K562 (cell line): ENCODE results near the gene TNMD. TPM values are rescaled to one million over a fixed set of nuclear protein-coding genes. Genes with fewer than 3 reads are reported as not detected.

Source experiments
- ETV1 ChIP-seq: fragments of 450-650 bp; conservative IDR thresholded peaks from 2 replicates; pipeline ENCODE4 v1.6.1; 2016; ENCODE audit warnings: missing genetic modification characterization, control low read depth, low read depth, missing compliant biosample characterization
- FOXK1 ChIP-seq: sonication (generic); formaldehyde crosslinking; IDR thresholded peaks from 2 replicates; pipeline ENCODE4 v1.8.0; 2022; ENCODE audit warnings: missing genetic modification reagents, mild to moderate bottlenecking, borderline replicate concordance
- MXI1 ChIP-seq: IDR thresholded peaks from 2 replicates; pipeline ENCODE4 v1.6.1; 2011; ENCODE audit warnings: low read depth, mild to moderate bottlenecking, improper control_type of control experiment, low read length
- PCBP2 ChIP-seq: fragments of 200-400 bp; formaldehyde crosslinking; IDR thresholded peaks from 2 replicates; pipeline ENCODE4 v1.6.1; 2018; ENCODE audit warnings: low read length, low read depth, mild to moderate bottlenecking, moderate library complexity; ENCODE audit not compliant: poor library complexity, severe bottlenecking
- SNIP1 ChIP-seq: fragments of 450-650 bp; IDR thresholded peaks from 2 replicates; pipeline ENCODE4 v1.7.1; 2017; ENCODE audit warnings: low read depth, mild to moderate bottlenecking
- TAF1 ChIP-seq: IDR thresholded peaks from 2 replicates; pipeline ENCODE4 v1.6.1; 2011; ENCODE audit warnings: mild to moderate bottlenecking, low read length, moderate library complexity; ENCODE audit not compliant: insufficient read depth, control insufficient read depth, severe bottlenecking; ENCODE audit errors: extremely low read depth
- TCFL5 ChIP-seq: fragments of 250-450 bp; sonication (Bioruptor Pico); conservative IDR thresholded peaks from 2 replicates; pipeline ENCODE4 v1.6.1; 2021; ENCODE audit warnings: mild to moderate bottlenecking, moderate library complexity, matching md5 sums
- TFAM ChIP-seq: fragments of 250-450 bp; sonication (Bioruptor Pico); conservative IDR thresholded peaks from 2 replicates; pipeline ENCODE4 v1.5.0; 2021; ENCODE audit warnings: mild to moderate bottlenecking, moderate library complexity
- ZNF253 ChIP-seq: fragments of 250-450 bp; sonication (Bioruptor Pico); conservative IDR thresholded peaks from 2 replicates; pipeline ENCODE4 v1.6.1; 2021; ENCODE audit warnings: mild to moderate bottlenecking
- polyA plus RNA-seq, 8 experiments: library from polyadenylated mRNA; depleted of rRNA in 4 of 8; stranded (reverse) in 5 of 8; unstranded in 3 of 8; fragments of >200 nt; fragmentation: Nextera tagmentation in 2 of 8; fragmentation: Illumina TruSeq in 1 of 8; extraction: Ambion mirVana in 2 of 8; extraction: Trizol in 1 of 8; gene quantifications; 2 replicates each; pipeline versions ENCODE4 v1.2.1 to v1.2.3, GENCODE V29; 2011 to 2014; ENCODE audit warnings: inconsistent platforms in 1 of 8, missing spikeins in 1 of 8
- total RNA-seq, 7 experiments: library from RNA; depleted of rRNA in 6 of 7; stranded (reverse); fragments of >200 nt in 6 of 7; fragmentation: Illumina TruSeq in 2 of 7; extraction: Trizol in 2 of 7; gene quantifications; 2 replicates each; pipeline versions ENCODE4 v1.2.1 to v1.2.3, GENCODE V29; 2011 to 2021; ENCODE audit warnings: low replicate concordance in 1 of 7
- TF ChIP-seq, protein P1 (sequence below): fragments of 450-650 bp; conservative IDR thresholded peaks from 2 replicates; pipeline ENCODE4 v1.6.1; 2016; ENCODE audit warnings: missing genetic modification characterization, low read depth, mild to moderate bottlenecking, missing compliant biosample characterization, moderate library complexity
- TF ChIP-seq, protein P2 (sequence below): fragments of 250-450 bp; sonication (Bioruptor Pico); IDR thresholded peaks from 2 replicates; pipeline ENCODE4 v1.9.0; 2021; ENCODE audit warnings: mild to moderate bottlenecking, inconsistent platforms
- TF ChIP-seq, protein P3 (sequence below): fragments of 200-800 bp; sonication (Bioruptor generic); IDR thresholded peaks from 2 replicates; pipeline ENCODE4 v1.6.1; 2017; ENCODE audit warnings: missing genetic modification characterization, missing compliant biosample characterization
- TF ChIP-seq, protein P4 (sequence below): fragments of 250-450 bp; sonication (Bioruptor Pico); IDR thresholded peaks from 2 replicates; pipeline ENCODE4 v1.5.1; 2021; ENCODE audit warnings: mild to moderate bottlenecking

Gene TNMD
- total and polyA plus RNA-seq, 9 of the 15 experiments (the other 6 are each of a cell fraction or from before 2014, with no cell fraction given) = not detected

DNA sequence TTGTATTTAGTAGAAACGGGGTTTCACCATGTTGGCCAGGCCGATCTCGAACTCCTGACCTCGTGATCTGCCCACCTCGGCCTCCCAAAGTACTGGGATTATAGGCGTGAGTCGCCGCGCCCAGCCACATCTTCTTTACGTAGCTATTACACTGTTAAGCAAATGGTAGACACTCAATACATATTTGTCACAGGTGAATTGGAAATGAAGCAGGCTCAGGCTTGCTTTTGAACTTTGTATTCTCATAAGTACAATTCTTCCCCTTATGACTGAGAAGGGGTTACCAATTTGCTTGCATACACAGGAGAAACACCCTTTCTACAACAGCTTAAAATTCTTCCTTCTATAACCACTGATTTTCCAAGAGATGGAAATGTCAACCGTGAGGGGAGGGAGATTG is 58.5 kb downstream of the TNMD start (continued):
- TF ChIP-seq, protein P1, sequence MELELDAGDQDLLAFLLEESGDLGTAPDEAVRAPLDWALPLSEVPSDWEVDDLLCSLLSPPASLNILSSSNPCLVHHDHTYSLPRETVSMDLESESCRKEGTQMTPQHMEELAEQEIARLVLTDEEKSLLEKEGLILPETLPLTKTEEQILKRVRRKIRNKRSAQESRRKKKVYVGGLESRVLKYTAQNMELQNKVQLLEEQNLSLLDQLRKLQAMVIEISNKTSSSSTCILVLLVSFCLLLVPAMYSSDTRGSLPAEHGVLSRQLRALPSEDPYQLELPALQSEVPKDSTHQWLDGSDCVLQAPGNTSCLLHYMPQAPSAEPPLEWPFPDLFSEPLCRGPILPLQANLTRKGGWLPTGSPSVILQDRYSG (tag) = no peak
- TF ChIP-seq SNIP1 = no peak
- TF ChIP-seq ETV1 = no peak
- no peak for TF ChIP-seq FOXK1 (CRISPR knock-in tag)
- TF ChIP-seq, protein P2, sequence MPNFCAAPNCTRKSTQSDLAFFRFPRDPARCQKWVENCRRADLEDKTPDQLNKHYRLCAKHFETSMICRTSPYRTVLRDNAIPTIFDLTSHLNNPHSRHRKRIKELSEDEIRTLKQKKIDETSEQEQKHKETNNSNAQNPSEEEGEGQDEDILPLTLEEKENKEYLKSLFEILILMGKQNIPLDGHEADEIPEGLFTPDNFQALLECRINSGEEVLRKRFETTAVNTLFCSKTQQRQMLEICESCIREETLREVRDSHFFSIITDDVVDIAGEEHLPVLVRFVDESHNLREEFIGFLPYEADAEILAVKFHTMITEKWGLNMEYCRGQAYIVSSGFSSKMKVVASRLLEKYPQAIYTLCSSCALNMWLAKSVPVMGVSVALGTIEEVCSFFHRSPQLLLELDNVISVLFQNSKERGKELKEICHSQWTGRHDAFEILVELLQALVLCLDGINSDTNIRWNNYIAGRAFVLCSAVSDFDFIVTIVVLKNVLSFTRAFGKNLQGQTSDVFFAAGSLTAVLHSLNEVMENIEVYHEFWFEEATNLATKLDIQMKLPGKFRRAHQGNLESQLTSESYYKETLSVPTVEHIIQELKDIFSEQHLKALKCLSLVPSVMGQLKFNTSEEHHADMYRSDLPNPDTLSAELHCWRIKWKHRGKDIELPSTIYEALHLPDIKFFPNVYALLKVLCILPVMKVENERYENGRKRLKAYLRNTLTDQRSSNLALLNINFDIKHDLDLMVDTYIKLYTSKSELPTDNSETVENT (CRISPR knock-in tag) = no peak
- TF ChIP-seq, protein P3, sequence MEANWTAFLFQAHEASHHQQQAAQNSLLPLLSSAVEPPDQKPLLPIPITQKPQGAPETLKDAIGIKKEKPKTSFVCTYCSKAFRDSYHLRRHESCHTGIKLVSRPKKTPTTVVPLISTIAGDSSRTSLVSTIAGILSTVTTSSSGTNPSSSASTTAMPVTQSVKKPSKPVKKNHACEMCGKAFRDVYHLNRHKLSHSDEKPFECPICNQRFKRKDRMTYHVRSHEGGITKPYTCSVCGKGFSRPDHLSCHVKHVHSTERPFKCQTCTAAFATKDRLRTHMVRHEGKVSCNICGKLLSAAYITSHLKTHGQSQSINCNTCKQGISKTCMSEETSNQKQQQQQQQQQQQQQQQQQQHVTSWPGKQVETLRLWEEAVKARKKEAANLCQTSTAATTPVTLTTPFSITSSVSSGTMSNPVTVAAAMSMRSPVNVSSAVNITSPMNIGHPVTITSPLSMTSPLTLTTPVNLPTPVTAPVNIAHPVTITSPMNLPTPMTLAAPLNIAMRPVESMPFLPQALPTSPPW (CRISPR knock-in tag) = no peak
- no peak for TF ChIP-seq TAF1
- TF ChIP-seq MXI1 = no peak
- no peak for TF ChIP-seq TFAM (CRISPR knock-in tag)
- TF ChIP-seq, protein P4, sequence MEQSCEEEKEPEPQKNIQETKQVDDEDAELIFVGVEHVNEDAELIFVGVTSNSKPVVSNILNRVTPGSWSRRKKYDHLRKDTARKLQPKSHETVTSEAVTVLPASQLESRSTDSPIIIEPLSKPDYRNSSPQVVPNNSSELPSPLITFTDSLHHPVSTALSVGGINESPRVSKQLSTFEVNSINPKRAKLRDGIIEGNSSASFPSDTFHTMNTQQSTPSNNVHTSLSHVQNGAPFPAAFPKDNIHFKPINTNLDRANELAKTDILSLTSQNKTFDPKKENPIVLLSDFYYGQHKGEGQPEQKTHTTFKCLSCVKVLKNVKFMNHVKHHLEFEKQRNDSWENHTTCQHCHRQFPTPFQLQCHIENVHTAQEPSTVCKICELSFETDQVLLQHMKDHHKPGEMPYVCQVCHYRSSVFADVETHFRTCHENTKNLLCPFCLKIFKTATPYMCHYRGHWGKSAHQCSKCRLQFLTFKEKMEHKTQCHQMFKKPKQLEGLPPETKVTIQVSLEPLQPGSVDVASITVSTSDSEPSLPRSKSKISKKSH (CRISPR knock-in tag) = no peak
- TF ChIP-seq PCBP2 = no peak
- no peak for TF ChIP-seq ZNF253
- no peak for TF ChIP-seq TCFL5 (CRISPR knock-in tag)
